ENCODE data around the gene TSR3.

The TSR3 gene

GRCh38 chr16:1351582-1352362, at the start of gene TSR3, which contains the start of gene GNPTG:
Gene TSR3 (minus strand): TSS chr16:1351878. CDS start chr16:1351804, 74 bp downstream.
Gene GNPTG (plus strand): TSS chr16:1351931. CDS start chr16:1351966, 35 bp downstream.
- DNase-seq (ENCODE audit: low read depth), result peak; percentile 79

DNA sequence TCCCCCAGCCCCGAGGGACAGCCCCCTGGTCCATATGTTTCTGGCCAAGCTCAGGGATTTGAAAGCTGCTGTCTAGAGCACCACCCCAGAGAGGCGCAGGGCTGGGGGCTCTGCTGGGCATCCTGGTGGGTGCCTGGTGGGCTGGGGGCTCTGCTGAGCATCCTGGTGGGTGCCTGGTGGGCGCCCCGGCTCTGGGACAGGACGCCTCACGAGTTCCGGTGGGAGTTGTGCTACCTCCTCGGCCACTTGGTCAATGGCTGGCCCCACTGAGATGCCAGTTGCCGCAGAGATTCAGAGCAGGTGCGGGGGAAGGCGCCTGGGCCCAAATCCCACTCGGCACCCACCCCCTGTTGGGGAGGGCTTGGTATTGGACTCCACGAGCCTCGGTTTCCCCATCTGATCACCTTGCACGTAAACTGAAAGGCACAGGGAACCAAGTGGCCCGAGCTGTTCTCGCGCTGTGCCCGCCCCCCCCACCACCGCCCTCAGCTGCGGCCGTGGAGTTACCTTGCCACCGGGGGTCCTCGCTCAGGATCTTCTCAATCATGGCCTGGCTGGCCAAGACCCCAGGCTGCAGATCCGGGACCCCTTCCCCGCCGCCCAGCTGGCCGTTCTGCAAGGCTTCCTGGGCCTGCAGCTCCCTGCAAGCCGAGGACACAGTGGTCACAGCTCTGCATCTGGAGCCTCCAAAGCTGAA, 49.5 kb upstream of the TSR3 start:
- DNase-seq (ENCODE audit: low read depth), result no peak

GRCh38 chr16:1398826-1399581, 47.3 kb upstream of the TSR3 start:
- no peak for DNase-seq (ENCODE audit: low read depth)

GRCh38 chr16:1398351-1398750, 46.7 kb upstream of the TSR3 start:
- DNase-seq (ENCODE audit: low read depth), result no peak

- DNase-seq (ENCODE audit: low read depth), result no peak
These were observed 46.1 kb upstream of the TSR3 start for GRCh38 chr16:1397779-1398178.

GRCh38 chr16:1395444-1396031, 43.9 kb upstream of the TSR3 start:
- no peak for DNase-seq (ENCODE audit: low read depth)

DNA sequence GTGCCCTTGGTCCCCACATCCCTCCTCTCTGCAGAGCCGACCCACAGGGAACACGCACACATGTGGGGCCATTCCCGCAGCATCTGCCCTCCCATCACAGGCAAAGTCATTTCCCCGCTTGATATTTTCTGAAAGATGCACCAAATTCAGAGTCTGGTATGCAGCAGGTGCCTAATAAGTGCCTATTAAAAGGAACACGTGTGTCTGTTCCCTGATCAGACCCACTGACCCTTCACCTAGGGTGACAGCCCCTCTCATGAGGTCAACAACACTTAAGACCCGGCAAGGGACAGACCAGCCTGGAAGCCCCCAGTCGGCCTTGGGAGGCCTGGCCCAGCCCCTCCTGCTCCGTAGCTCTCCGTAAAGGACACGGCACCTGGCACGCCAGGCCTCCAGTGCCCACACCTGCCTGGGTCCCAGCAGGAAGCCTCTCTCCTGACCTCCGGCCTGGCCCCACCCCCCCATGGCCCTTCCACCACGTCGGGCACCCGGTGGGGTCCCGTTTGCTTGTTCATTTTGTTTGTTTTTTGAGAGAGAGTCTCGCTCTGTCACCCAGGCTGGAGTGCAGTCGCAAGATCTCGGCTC, 42.8 kb upstream of the TSR3 start:
- DNase-seq (ENCODE audit: low read depth), result no peak

- no peak for DNase-seq (ENCODE audit: low read depth)
These were observed 42.0 kb upstream of the TSR3 start for GRCh38 chr16:1393613-1394176.

DNA sequence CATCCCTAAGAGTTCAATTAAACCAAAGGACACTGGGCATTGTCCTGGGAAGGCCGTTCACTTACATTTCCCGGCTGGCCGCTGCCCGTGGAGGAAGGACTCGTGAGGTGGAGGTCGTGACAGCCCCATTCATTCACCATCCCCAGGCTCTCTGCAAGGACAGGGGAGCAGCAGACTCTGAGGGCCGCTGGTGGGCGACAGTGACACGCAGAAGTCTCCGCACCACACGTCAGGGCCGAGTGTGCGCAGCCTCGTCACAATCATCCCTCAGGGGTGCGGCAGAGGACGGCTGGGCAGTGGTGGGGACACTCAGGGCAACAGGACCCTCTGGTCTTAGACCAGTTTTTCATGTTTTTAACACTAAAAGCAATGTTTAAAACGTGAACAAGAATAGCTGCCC, 41.1 kb upstream of the TSR3 start:
- no peak for DNase-seq (ENCODE audit: low read depth)

DNA sequence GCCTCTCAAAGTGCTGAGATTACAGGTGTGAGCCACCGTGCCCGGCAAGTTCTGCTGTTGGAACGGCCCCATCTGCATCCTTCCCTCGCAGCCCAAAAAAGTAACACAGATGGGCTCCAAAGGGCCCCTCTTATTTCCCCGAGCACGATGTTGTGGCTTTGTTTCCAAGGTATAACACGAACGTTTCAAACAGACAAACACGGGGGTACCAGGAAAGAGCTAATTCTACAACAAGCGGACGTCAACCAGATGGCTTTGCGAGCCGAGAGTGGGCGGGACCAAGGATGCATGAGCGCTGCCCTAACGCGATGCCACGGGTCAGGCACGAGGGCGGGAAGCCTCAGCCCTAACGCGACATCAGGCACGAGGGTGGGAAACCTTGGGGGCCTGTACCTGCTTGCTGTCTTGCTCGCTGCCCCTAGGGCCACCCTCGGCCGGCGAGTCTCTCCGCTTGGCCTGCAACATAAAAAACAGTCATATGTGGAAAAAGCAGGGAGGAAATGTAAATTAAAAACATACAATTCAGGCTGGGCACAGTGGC, 38.6 kb upstream of the TSR3 start:
- no peak for DNase-seq (ENCODE audit: low read depth)

- DNase-seq (ENCODE audit: low read depth), result no peak
These were observed 38.1 kb upstream of the TSR3 start for GRCh38 chr16:1389762-1390161.

DNA sequence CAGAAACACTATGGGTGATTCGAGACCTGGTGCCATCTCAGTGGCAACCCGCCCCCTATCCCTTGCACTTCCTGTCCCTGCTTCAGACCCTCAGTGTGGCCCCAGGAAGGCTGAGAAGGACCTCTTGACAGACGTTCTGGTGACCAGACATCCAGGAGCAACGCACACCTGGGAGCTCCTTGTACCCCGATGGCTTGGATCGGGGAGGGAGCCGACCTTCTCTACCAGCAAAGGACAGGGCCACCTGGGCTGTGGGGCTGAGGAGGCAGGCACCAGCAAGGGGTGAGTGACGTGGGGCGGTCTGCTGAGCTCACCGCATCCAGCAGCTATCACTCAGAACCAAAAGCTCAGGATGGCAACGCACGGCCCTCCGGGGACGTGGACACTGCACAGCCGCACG, 35.7 kb upstream of the TSR3 start:
- no peak for DNase-seq (ENCODE audit: low read depth)

DNA sequence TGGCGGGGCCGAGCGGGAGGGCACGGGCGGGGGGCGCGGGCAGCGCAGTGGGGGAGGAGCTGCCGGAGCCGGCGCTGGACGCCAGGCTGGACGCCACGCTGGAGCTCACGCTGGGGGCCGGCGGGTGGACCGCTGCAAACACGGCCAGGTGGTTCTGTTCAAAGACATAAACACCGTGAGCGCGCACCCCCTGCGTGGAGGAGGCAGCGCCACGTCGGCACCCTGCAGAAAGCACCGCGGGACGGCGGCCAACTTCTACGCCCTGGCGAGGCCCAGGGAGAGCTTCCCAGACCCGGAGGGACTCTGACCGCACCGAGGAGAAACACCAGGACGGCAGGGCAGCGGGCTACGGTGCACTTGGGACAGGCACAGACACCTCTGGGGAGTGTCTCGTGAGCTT, 33.6 kb upstream of the TSR3 start:
- no peak for DNase-seq (ENCODE audit: low read depth)

- DNase-seq (ENCODE audit: low read depth), result no peak
These were observed 31.9 kb upstream of the TSR3 start for GRCh38 chr16:1383556-1383955.

DNA sequence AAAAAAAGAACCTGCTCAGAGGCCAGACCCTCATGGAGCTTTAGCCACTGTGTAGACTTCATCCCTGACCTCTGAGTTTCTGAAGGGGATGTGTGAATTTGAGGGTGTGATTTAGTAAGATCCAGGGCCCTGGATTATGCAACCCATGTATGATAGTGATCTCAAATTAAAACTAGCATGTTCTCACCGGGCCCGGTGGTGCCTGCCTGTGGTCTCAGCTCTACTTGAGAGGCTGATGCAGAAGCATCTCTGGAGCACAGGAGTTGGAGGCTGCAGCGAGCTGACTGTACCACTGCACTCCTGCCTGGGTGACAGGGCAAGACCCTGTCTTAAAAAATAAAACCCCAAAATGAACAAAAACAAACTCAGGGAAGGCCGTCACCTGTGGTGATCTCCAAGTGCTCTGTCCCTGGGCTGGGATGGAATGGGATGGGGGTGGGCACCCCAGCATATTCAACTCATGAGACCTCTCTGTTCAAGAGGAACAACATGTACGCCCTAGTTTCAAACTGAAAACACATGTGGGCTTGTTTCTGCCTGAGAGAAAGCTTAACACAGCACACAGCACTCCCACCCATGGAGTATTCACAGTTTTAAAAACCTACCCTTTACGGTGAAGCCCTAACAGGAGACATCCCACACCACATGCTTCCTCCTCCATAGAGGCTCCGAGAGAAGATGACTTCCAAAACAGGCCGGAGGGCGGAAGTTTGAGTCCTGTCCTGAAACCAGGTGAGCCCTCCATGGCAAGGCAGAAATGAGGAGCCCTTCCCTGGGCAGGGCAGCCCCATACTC, 30.1 kb upstream of the TSR3 start:
- peak; percentile 2 for DNase-seq (ENCODE audit: low read depth)

DNA sequence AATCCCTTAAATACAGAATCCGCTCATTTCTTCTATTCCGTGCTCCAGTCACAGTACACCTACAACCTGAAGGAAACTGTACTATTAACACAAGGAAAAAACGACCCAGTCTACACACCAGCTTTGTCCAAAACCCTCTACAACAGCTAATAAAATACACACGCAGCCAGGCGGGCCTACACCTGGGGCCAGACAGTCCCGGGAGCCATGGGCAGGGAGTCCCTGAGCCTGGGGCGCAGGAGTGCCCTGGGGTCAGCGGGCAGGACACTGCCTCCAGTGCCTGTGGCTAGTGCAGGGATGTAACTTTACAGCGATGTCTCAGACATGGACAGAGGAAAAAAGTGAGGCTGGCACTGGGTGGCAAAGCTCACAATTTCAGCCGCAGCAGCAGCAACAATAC, 28.5 kb upstream of the TSR3 start:
- DNase-seq (ENCODE audit: low read depth), result no peak

DNA sequence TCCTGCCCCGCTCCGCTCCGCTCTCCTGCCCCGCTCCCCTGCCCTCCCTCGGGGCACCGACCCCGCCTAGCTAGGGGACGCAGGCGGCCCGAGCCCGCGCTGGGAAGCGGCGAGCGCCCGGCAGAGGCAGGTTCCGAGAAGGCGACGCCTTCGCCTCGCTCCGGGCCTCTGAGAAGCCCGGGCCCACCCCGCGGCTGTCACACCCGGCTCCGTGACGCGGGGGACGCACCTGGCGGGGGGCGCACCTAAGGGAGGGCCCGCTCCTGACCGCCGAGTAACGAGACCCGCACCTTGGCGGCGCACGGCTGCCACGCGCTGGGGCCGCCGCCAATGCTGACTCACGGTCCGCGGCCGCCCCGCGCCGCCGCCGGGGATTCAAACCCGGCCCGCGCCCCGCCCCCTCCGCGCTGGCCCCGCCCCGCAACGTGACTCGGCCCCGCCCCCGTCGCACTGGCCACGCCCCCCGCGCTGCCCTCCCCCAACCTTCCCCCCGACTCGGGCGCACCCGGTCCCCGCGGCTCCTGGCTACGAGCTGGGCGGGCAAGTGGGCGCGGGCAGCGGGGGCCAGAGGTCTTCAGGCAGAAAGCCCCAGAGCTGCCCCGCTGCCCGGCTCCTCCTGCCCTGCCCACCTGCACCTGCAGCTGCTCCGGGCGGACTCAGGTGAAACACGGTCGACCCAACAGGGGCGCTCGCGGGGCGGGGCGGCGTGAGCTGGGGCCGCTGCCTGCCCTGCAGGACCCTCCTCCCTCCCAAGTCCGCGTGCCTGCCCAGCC, 27.8 kb upstream of the TSR3 start:
- DNase-seq (ENCODE audit: low read depth), result peak; percentile 31

DNA sequence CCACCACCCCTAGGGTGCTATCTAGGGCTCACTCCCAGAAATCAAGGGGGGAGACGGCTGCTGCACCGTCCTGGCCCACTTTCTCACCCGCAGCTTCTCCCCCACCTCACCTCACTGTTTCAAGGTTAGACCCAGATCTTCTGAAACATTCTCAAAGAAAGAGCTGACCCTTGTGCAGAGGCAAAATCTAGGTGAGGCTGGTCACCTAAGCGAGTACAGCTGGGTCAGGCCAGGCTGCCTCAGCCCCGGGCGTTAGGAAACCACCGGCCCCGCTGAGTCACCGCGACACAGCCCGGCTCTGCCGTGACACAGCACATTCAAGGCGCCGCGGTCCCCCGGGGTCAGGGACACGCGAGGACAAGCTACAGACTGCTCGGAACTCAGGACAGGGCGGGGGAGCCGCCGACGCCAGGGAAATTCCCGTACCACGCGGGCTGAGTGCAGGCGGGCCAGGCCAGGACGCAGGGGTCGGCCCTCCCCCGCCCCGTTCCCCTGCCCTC, 27.2 kb upstream of the TSR3 start:
- DNase-seq (ENCODE audit: low read depth), result peak; percentile 61

- no peak for DNase-seq (ENCODE audit: low read depth)
These were observed 26.6 kb upstream of the TSR3 start for GRCh38 chr16:1378087-1378803.

All from amniotic epithelial cell (primary cell).